ENCODE data around the gene XYLT1. TPM values are rescaled to one million over a fixed set of nuclear protein-coding genes. Genes with fewer than 3 reads are reported as not detected.

Gene XYLT1
- total RNA-seq, 2 experiments from 2014 or later = 53.6 to 56.7 TPM

- ATAC-seq (ENCODE audit: low read depth) = peak; percentile 32
- DNase-seq = peak; percentile 40
- H3K9me3 Mint-ChIP-seq = peaks cover 4% of the 10 kb centered on the region
- H3K4me3 Mint-ChIP-seq = no peak overlapping the region
- H3K36me3 Mint-ChIP-seq = peaks cover 30% of the 10 kb centered on the region
- no peaks in the 10 kb centered on the region for H3K27me3 Mint-ChIP-seq
- POLR2A ChIA-PET = interaction anchor here (1.2 to 2.2 kb wide), 3 partner anchors 154 to 252 kb away, joined by 3 to 7 read pairs (median 4); no protein-coding TSS in a partner anchor
- no peak overlapping the region for H3K27ac Mint-ChIP-seq
- peaks cover 36% of the 10 kb centered on the region for H3K4me1 Mint-ChIP-seq
Measured at GRCh38 chr16:17211797-17212196, 259.0 kb downstream of the XYLT1 start.

GRCh38 chr16:17206712-17207111, 264.0 kb downstream of the XYLT1 start:
- POLR2A ChIA-PET = no interaction called here
- Mint-ChIP-seq H3K4me1 (peaks cover 3% of the 10 kb centered on the region), H3K27ac (no peak overlapping the region), H3K4me3 (no peak overlapping the region), H3K27me3 (no peaks in the 10 kb centered on the region), H3K36me3 (peaks cover 12% of the 10 kb centered on the region), H3K9me3 (no peaks in the 10 kb centered on the region)
- DNase-seq (no peak), ATAC-seq (ENCODE audit: low read depth) (no peak)

GRCh38 chr16:17205279-17206211, 265.2 kb downstream of the XYLT1 start:
- Mint-ChIP-seq H3K4me3 (no peak overlapping the region), H3K4me1 (peaks cover 1% of the 10 kb centered on the region), H3K27me3 (no peaks in the 10 kb centered on the region), H3K27ac (no peak overlapping the region), H3K36me3 (peaks cover 18% of the 10 kb centered on the region), H3K9me3 (no peaks in the 10 kb centered on the region)
- POLR2A ChIA-PET = interaction anchor here (0.7 kb wide), 1 partner anchor 25 kb away, joined by 3 read pairs; no protein-coding TSS in a partner anchor
- DNase-seq (no peak), ATAC-seq (ENCODE audit: low read depth) (no peak)

- POLR2A ChIA-PET = interaction anchor here (0.7 kb wide), 1 partner anchor 24 kb away, joined by 3 read pairs; no protein-coding TSS in a partner anchor
- H3K9me3 Mint-ChIP-seq = no peaks in the 10 kb centered on the region
- H3K4me3 Mint-ChIP-seq = no peak overlapping the region
- DNase-seq (no peak), ATAC-seq (ENCODE audit: low read depth) (no peak)
- H3K27ac Mint-ChIP-seq = no peak overlapping the region
- peaks cover 26% of the 10 kb centered on the region for H3K36me3 Mint-ChIP-seq
- peaks cover 1% of the 10 kb centered on the region for H3K4me1 Mint-ChIP-seq
- no peaks in the 10 kb centered on the region for H3K27me3 Mint-ChIP-seq
Measured at GRCh38 chr16:17204644-17205043, 266.1 kb downstream of the XYLT1 start.

GRCh38 chr16:17204206-17204605, 266.6 kb downstream of the XYLT1 start:
- DNase-seq (no peak), ATAC-seq (ENCODE audit: low read depth) (no peak)
- Mint-ChIP-seq H3K27me3 (no peaks in the 10 kb centered on the region), H3K27ac (no peak overlapping the region), H3K9me3 (no peaks in the 10 kb centered on the region), H3K36me3 (peaks cover 29% of the 10 kb centered on the region), H3K4me3 (no peak overlapping the region), H3K4me1 (peaks cover 1% of the 10 kb centered on the region)
- POLR2A ChIA-PET = no interaction called here

- H3K27ac Mint-ChIP-seq = no peak overlapping the region
- H3K4me3 Mint-ChIP-seq = no peak overlapping the region
- H3K4me1 Mint-ChIP-seq = peaks cover 1% of the 10 kb centered on the region
- H3K27me3 Mint-ChIP-seq = no peaks in the 10 kb centered on the region
- DNase-seq (no peak), ATAC-seq (ENCODE audit: low read depth) (no peak)
- peaks cover 32% of the 10 kb centered on the region for H3K36me3 Mint-ChIP-seq
- no peaks in the 10 kb centered on the region for H3K9me3 Mint-ChIP-seq
- POLR2A ChIA-PET = no interaction called here
Measured at GRCh38 chr16:17203424-17203823, 267.3 kb downstream of the XYLT1 start.

- Mint-ChIP-seq H3K27ac (no peak overlapping the region), H3K4me3 (no peak overlapping the region), H3K27me3 (no peaks in the 10 kb centered on the region), H3K36me3 (peaks cover 53% of the 10 kb centered on the region), H3K4me1 (peaks cover 4% of the 10 kb centered on the region), H3K9me3 (no peaks in the 10 kb centered on the region)
- ATAC-seq (ENCODE audit: low read depth) (no peak), DNase-seq (no peak)
- POLR2A ChIA-PET = no interaction called here
Measured at GRCh38 chr16:17199135-17199534, 271.6 kb downstream of the XYLT1 start.

- H3K36me3 Mint-ChIP-seq = peaks cover 64% of the 10 kb centered on the region
- H3K4me3 Mint-ChIP-seq = no peak overlapping the region
- ATAC-seq (ENCODE audit: low read depth) = no peak
- no peak overlapping the region for H3K27ac Mint-ChIP-seq
- POLR2A ChIA-PET = no interaction called here
- no peaks in the 10 kb centered on the region for H3K27me3 Mint-ChIP-seq
- H3K9me3 Mint-ChIP-seq = no peaks in the 10 kb centered on the region
- H3K4me1 Mint-ChIP-seq = peaks cover 5% of the 10 kb centered on the region
- no peak for DNase-seq
Measured at GRCh38 chr16:17196526-17196925, 274.2 kb downstream of the XYLT1 start.

- Mint-ChIP-seq H3K27ac (peak overlapping the region; percentile 48), H3K4me1 (peaks cover 5% of the 10 kb centered on the region), H3K36me3 (peaks cover 65% of the 10 kb centered on the region), H3K27me3 (no peaks in the 10 kb centered on the region), H3K9me3 (peaks cover 2% of the 10 kb centered on the region), H3K4me3 (no peak overlapping the region)
- peak; percentile 60 for DNase-seq
- POLR2A ChIA-PET = no interaction called here
- ATAC-seq (ENCODE audit: low read depth) = peak; percentile 50
Measured at GRCh38 chr16:17194190-17194780, 276.5 kb downstream of the XYLT1 start.

GRCh38 chr16:17193566-17194100, 277.1 kb downstream of the XYLT1 start:
- POLR2A ChIA-PET = no interaction called here
- DNase-seq = no peak
- H3K27ac Mint-ChIP-seq = no peak overlapping the region

GRCh38 chr16:17184026-17184425, 286.7 kb downstream of the XYLT1 start:
- Mint-ChIP-seq H3K4me3 (no peak overlapping the region), H3K9me3 (no peaks in the 10 kb centered on the region), H3K27me3 (no peaks in the 10 kb centered on the region), H3K36me3 (peaks cover 42% of the 10 kb centered on the region), H3K4me1 (peaks cover 4% of the 10 kb centered on the region), H3K27ac (no peak overlapping the region)
- no peak for DNase-seq
- POLR2A ChIA-PET = no interaction called here
- no peak for ATAC-seq (ENCODE audit: low read depth)

More at GRCh38 chr16:17193566-17194100, 277.1 kb downstream of the XYLT1 start:
- H3K4me3 Mint-ChIP-seq = no peak overlapping the region
- no peak for ATAC-seq (ENCODE audit: low read depth)
- no peaks in the 10 kb centered on the region for H3K27me3 Mint-ChIP-seq
- H3K36me3 Mint-ChIP-seq = peaks cover 63% of the 10 kb centered on the region
- H3K4me1 Mint-ChIP-seq = peaks cover 5% of the 10 kb centered on the region
- peaks cover 2% of the 10 kb centered on the region for H3K9me3 Mint-ChIP-seq

- no peaks in the 10 kb centered on the region for H3K27me3 Mint-ChIP-seq
- POLR2A ChIA-PET = no interaction called here
Measured at GRCh38 chr16:17177959-17178905, 292.5 kb downstream of the XYLT1 start.

More at GRCh38 chr16:17177959-17178905, 292.5 kb downstream of the XYLT1 start:
- no peak overlapping the region for H3K27ac Mint-ChIP-seq
- H3K9me3 Mint-ChIP-seq = no peaks in the 10 kb centered on the region
- ATAC-seq (ENCODE audit: low read depth) (no peak), DNase-seq (no peak)
- peaks cover 12% of the 10 kb centered on the region for H3K4me1 Mint-ChIP-seq
- H3K4me3 Mint-ChIP-seq = no peak overlapping the region
- H3K36me3 Mint-ChIP-seq = peaks cover 43% of the 10 kb centered on the region
